Left lung (tissue), 10 donors: ENCODE data around the gene C1orf174. TPM values are rescaled to one million over a fixed set of nuclear protein-coding genes. Genes with fewer than 3 reads are reported as not detected.
A peak's percentile ranks its signal among the peaks of the same experiment; 100 is the strongest.

Experiments
- ATAC-seq: fragments of 200-7000 bp; cut with Tn5 transposase; one replicate; pipeline ENCODE4 v1.9.1; 2020; ENCODE audit warnings: moderate library complexity
- DNase-seq, 4 donors: peaks; one replicate each; pipeline ENCODE4 v3.0.0-alpha.2; 2013 to 2020
- H3K27ac ChIP-seq, 2 donors: fragments of 200-600 bp; sonication (generic) in 1 of 2; one replicate each; pipeline versions ENCODE4 v1.5.0 to v1.8.0; 2020 to 2021
- H3K27me3 ChIP-seq, 2 donors: fragments of 200-600 bp; sonication (generic) in 1 of 2; one replicate each; pipeline versions ENCODE4 v1.5.0 to v1.8.0; 2020 to 2021
- H3K36me3 ChIP-seq, 2 donors: fragments of 200-600 bp; sonication (generic) in 1 of 2; one replicate each; pipeline versions ENCODE4 v1.5.0 to v1.8.0; 2020 to 2021
- H3K4me1 ChIP-seq, 2 donors: fragments of 200-600 bp; one replicate each; pipeline ENCODE4 v1.8.0; 2021
- H3K4me3 ChIP-seq, 2 donors: fragments of 200-600 bp; sonication (generic) in 1 of 2; one replicate each; pipeline versions ENCODE4 v1.5.0 to v1.8.0; 2020 to 2021; ENCODE audit warnings: mild to moderate bottlenecking in 1 of 2
- H3K9me3 ChIP-seq, 2 donors: fragments of 200-600 bp; sonication (generic) in 1 of 2; one replicate each; pipeline versions ENCODE4 v1.5.0 to v1.8.0; 2020 to 2021
- intact Hi-C, 2 donors: fragments of 100-400 bp; cut with DNase I; formaldehyde crosslinking; loops; one replicate each; pipeline versions ENCODE4 v1.11.2 to v1.14.2; 2022
- polyA plus RNA-seq, 6 donors: library from polyadenylated mRNA; unstranded; fragments of 120-200 nt; gene quantifications; one replicate each; pipeline ENCODE4 v1.2.1, GENCODE V29; 2013; ENCODE audit not compliant: insufficient read length in 6 of 6
- total RNA-seq, 2 donors: library from RNA; stranded (reverse); fragmentation: NEBNext Ultra II Directional; extraction: Animal tissue kit (Norgen Biotek cat#: 25700); gene quantifications; one replicate each; pipeline ENCODE4 v1.2.1, GENCODE V29; 2021
- TF ChIP-seq, protein P1 (sequence below), 2 donors: fragments of 200-600 bp; sonication (generic) in 1 of 2; IDR thresholded peaks; one replicate each; pipeline versions ENCODE4 v1.5.0 to v1.8.0; 2021; ENCODE audit warnings: antibody characterized with exemption in 2 of 2
- donor health status: DM: no; HTN: yes; CAD: no.
- donor health status: DM: no; HTN: no; CAD: no.

The C1orf174 gene
- total and polyA plus RNA-seq, 8 donors = 19.3 to 29.5 (median 24.7) TPM

- ATAC-seq (no peak), DNase-seq (no peak)
- Histone ChIP-seq H3K4me3 (no peak overlapping the region), H3K27ac (no peak overlapping the region), H3K4me1 (no peaks in the 10 kb centered on the region), H3K36me3 (no peaks in the 10 kb centered on the region), H3K27me3 (peaks cover 0 to 36% of the 10 kb centered on the region in 2 donors), H3K9me3 (no peaks in the 10 kb centered on the region)
- intact Hi-C loops = no loop called here
- TF ChIP-seq, protein P1, sequence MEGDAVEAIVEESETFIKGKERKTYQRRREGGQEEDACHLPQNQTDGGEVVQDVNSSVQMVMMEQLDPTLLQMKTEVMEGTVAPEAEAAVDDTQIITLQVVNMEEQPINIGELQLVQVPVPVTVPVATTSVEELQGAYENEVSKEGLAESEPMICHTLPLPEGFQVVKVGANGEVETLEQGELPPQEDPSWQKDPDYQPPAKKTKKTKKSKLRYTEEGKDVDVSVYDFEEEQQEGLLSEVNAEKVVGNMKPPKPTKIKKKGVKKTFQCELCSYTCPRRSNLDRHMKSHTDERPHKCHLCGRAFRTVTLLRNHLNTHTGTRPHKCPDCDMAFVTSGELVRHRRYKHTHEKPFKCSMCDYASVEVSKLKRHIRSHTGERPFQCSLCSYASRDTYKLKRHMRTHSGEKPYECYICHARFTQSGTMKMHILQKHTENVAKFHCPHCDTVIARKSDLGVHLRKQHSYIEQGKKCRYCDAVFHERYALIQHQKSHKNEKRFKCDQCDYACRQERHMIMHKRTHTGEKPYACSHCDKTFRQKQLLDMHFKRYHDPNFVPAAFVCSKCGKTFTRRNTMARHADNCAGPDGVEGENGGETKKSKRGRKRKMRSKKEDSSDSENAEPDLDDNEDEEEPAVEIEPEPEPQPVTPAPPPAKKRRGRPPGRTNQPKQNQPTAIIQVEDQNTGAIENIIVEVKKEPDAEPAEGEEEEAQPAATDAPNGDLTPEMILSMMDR (IDR thresholded peaks at IDR 0.05) = no peak
These were observed 25.7 kb upstream of the C1orf174 start for GRCh38 chr1:3925762-3926161.

- ATAC-seq (no peak), DNase-seq (no peak)
- H3K4me3 ChIP-seq = no peak overlapping the region
- H3K4me1 ChIP-seq = no peaks in the 10 kb centered on the region
- no peak overlapping the region for H3K27ac ChIP-seq
- intact Hi-C loops = no loop called here
- no peaks in the 10 kb centered on the region for H3K36me3 ChIP-seq
- TF ChIP-seq, protein P1 (IDR thresholded peaks at IDR 0.05) = no peak
- peaks cover 0 to 36% of the 10 kb centered on the region in 2 donors for H3K27me3 ChIP-seq
- H3K9me3 ChIP-seq = no peaks in the 10 kb centered on the region
These were observed 25.2 kb upstream of the C1orf174 start for GRCh38 chr1:3925256-3925655.

DNA sequence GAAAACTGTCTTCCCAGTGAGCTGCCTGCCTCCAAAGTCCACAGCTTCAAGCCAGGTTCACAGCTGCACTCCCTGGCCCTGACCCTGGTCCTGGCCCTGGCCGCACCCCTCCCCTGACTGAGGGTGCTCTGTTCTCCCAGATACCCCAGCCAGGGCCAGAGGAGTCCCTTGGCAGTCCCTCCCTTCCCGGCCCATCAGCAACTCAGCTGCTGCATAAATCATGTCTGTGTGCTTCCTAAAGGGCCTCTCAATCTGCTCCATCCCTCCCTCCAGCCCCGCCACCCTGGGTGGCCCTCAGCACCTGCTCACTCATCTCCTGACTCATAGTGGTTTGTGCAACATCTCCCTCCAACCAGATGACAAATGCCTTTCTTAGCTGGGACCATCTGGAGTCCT, 24.8 kb upstream of the C1orf174 start:
- no peak overlapping the region for H3K27ac ChIP-seq
- TF ChIP-seq, protein P1 (IDR thresholded peaks at IDR 0.05) = no peak
- intact Hi-C loops = no loop called here
- H3K36me3 ChIP-seq = no peaks in the 10 kb centered on the region
- no peak overlapping the region for H3K4me3 ChIP-seq
- H3K4me1 ChIP-seq = no peaks in the 10 kb centered on the region
- H3K27me3 ChIP-seq = peaks cover 0 to 36% of the 10 kb centered on the region in 2 donors
- DNase-seq = no peak
- no peak for ATAC-seq
- no peaks in the 10 kb centered on the region for H3K9me3 ChIP-seq

GRCh38 chr1:3924186-3924824, 24.2 kb upstream of the C1orf174 start:
- H3K27ac ChIP-seq = no peak overlapping the region
- no peaks in the 10 kb centered on the region for H3K4me1 ChIP-seq
- peaks cover 0 to 40% of the 10 kb centered on the region in 2 donors for H3K27me3 ChIP-seq
- H3K9me3 ChIP-seq = no peaks in the 10 kb centered on the region
- intact Hi-C loops = no loop called here
- ATAC-seq (no peak), DNase-seq (peak in 1 of 4 donors; percentile 22)
- H3K36me3 ChIP-seq = no peaks in the 10 kb centered on the region
- TF ChIP-seq, protein P1 (IDR thresholded peaks at IDR 0.05) = no peak
- H3K4me3 ChIP-seq = no peak overlapping the region

DNA sequence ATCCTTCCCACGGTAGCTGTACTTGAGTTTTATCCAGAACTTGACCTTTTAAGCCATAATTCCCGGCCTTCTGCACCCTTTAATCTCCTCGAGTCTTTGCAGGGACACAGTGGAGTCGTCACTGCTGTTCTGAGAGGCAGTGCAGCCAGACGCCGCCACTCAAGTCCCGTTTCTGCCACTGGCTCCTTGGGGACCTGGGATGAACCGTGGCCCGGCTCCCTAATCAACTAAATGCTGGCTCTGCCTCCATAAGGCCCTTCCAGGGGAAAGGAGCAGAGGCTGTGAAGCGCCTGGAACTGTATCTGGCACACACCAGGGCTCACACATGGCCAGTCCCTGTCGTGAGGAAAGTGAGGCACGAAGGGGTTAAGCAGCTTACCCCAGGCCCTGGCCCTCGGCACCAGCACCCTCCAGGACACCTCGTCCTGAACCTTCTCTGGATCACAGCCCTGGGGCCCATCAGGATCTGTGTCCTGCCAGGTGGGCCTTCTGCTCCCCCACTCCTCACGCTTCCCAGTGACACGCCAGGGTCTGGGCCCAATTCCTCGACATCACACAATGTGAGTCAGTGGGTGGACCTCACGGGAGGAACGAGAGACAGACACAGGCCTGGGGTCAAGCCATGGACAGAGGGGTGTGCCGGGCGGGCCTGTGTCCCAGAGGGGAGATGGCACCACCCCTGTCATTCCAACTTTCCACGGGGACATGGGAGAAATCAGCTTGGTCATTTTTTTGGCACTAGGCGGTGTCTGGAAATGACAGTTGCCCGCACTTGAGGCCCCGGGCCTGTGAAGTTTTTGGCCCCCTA, 23.5 kb upstream of the C1orf174 start:
- no peaks in the 10 kb centered on the region for H3K9me3 ChIP-seq
- TF ChIP-seq, protein P1 (IDR thresholded peaks at IDR 0.05) = no peak
- no peaks in the 10 kb centered on the region for H3K4me1 ChIP-seq
- H3K4me3 ChIP-seq = no peak overlapping the region
- H3K27me3 ChIP-seq = peaks cover 0 to 47% of the 10 kb centered on the region in 2 donors
- DNase-seq (peak in 1 of 4 donors; percentile 27), ATAC-seq (no peak)
- H3K36me3 ChIP-seq = no peaks in the 10 kb centered on the region
- H3K27ac ChIP-seq = no peak overlapping the region
- intact Hi-C loops = no loop called here
